ENCODE data around the gene ZNF174. TPM values are rescaled to one million over a fixed set of nuclear protein-coding genes. Genes with fewer than 3 reads are reported as not detected.

Gene ZNF174
- total RNA-seq, 2 experiments from 2014 or later = 11.4 to 12.7 TPM

- peaks cover 8% of the 10 kb centered on the region for H3K9me3 Mint-ChIP-seq
- no peak overlapping the region for H3K4me3 Mint-ChIP-seq
These were observed 53.7 kb downstream of the ZNF174 start for GRCh38 chr16:3454631-3455147.

GRCh38 chr16:3457434-3458252, 56.6 kb downstream of the ZNF174 start:
- peak overlapping the region; percentile 89 for H3K27ac Mint-ChIP-seq
- peaks cover 2% of the 10 kb centered on the region for H3K36me3 Mint-ChIP-seq (ENCODE audit: low read depth)
- peak overlapping the region; percentile 76 for H3K4me3 Mint-ChIP-seq
- DNase-seq = peak; percentile 88
- ChIA-PET CTCF (interaction anchor here (0.7 to 1.0 kb wide), 7 partner anchors 9 to 454 kb away, joined by 3 to 5 read pairs (median 3); partner anchors contain the start of gene CLUAP1), POLR2A (interaction anchor here (1.5 kb wide), 1 partner anchor 13 kb away, joined by 6 read pairs; the partner anchor contains the start of genes NAA60 and ZNF597)
- no peaks in the 10 kb centered on the region for H3K27me3 Mint-ChIP-seq
- H3K9me3 Mint-ChIP-seq = no peaks in the 10 kb centered on the region
- peaks cover 48% of the 10 kb centered on the region for H3K4me1 Mint-ChIP-seq

More at GRCh38 chr16:3454631-3455147, 53.7 kb downstream of the ZNF174 start:
- no peak for DNase-seq
- H3K27me3 Mint-ChIP-seq = no peaks in the 10 kb centered on the region
- ChIA-PET CTCF (interaction anchor here (0.6 to 1.3 kb wide), 2 partner anchors 10 to 22 kb away, joined by 3 to 4 read pairs; no protein-coding TSS in a partner anchor), POLR2A (no interaction called here)
- H3K36me3 Mint-ChIP-seq (ENCODE audit: low read depth) = peaks cover 19% of the 10 kb centered on the region
- H3K4me1 Mint-ChIP-seq = peaks cover 38% of the 10 kb centered on the region
- H3K27ac Mint-ChIP-seq = no peak overlapping the region

GRCh38 chr16:3458278-3458851, 57.4 kb downstream of the ZNF174 start:
- Mint-ChIP-seq H3K4me3 (peak overlapping the region; percentile 90), H3K4me1 (peaks cover 48% of the 10 kb centered on the region), H3K36me3 (ENCODE audit: low read depth) (peaks cover 2% of the 10 kb centered on the region), H3K9me3 (no peaks in the 10 kb centered on the region), H3K27me3 (no peaks in the 10 kb centered on the region), H3K27ac (peak overlapping the region; percentile 92)
- POLR2A ChIA-PET = no interaction called here
- no peak for DNase-seq
- CTCF ChIA-PET = no interaction called here

- Mint-ChIP-seq H3K9me3 (no peaks in the 10 kb centered on the region), H3K27ac (peak overlapping the region; percentile 92), H3K27me3 (no peaks in the 10 kb centered on the region), H3K36me3 (ENCODE audit: low read depth) (peaks cover 2% of the 10 kb centered on the region), H3K4me3 (peak overlapping the region; percentile 90), H3K4me1 (peaks cover 52% of the 10 kb centered on the region)
- ChIA-PET POLR2A (no interaction called here), CTCF (no interaction called here)
- no peak for DNase-seq
These were observed 57.9 kb downstream of the ZNF174 start for GRCh38 chr16:3458852-3459361.

Other genes starting within 250 kb of the ZNF174 start
- not detected for gene OR1F1, start 213.0 kb upstream of the ZNF174 start, total RNA-seq
- 10 to 100 TPM; 11.7 to 12.1 TPM for gene ZNF200, start 166.1 kb upstream of the ZNF174 start, total RNA-seq
- gene MEFV, start 144.6 kb upstream of the ZNF174 start, total RNA-seq = under 1 TPM in 1 of 2 experiments, not detected in 1; 0.10 TPM
- gene ZNF263, start 117.7 kb upstream of the ZNF174 start, total RNA-seq = 10 to 100 TPM; 25.7 to 25.9 TPM
- 1 to 10 TPM; 3.6 to 5.1 TPM for gene TIGD7, start 95.8 kb upstream of the ZNF174 start, total RNA-seq
- 10 to 100 TPM; 42.7 to 43.8 TPM for gene ZNF75A, start 95.7 kb upstream of the ZNF174 start, total RNA-seq
- not detected for gene OR2C1, start 45.3 kb upstream of the ZNF174 start, total RNA-seq
- gene ZSCAN32, start 211 bp upstream of the ZNF174 start, total RNA-seq = 10 to 100 TPM; 19.5 to 21.4 TPM
- 1 to 10 TPM; 2.5 to 2.7 TPM for gene ZNF597, start 42.3 kb downstream of the ZNF174 start, total RNA-seq
- gene NAA60, start 42.5 kb downstream of the ZNF174 start, total RNA-seq = 10 to 100 TPM; 42.6 to 59.1 TPM
- gene C16orf90, start 94.3 kb downstream of the ZNF174 start, total RNA-seq = not detected
- gene CLUAP1, start 99.8 kb downstream of the ZNF174 start, total RNA-seq = 10 to 100 TPM; 39.0 to 43.2 TPM
- 10 to 100 TPM; 80.7 to 98.7 TPM for gene NLRC3, start 176.2 kb downstream of the ZNF174 start, total RNA-seq
- gene SLX4, start 210.4 kb downstream of the ZNF174 start, total RNA-seq = 10 to 100 TPM; 13.2 to 13.8 TPM

Data from activated CD4-positive, alpha-beta T cell treated with anti-CD3 and anti-CD28 coated beads, Interleukin-2, amount 10 ng/mL, durations not matched to agents 7 days and 5 days (primary cell).